HG03175 (cell line): ENCODE measurements around the gene DTNB.

Experiments used
- ATAC-seq: cut with Tn5 transposase; IDR thresholded peaks from one replicate; pipeline ENCODE4 v1.9.1; 2021; ENCODE audit warnings: mild to moderate bottlenecking, moderate library complexity; ENCODE audit not compliant: unreplicated experiment

DTNB gene

GRCh38 chr2:25401307-25402026, 271.9 kb downstream of the DTNB start:
- no peak for ATAC-seq

- no peak for ATAC-seq
Observed at GRCh38 chr2:25400576-25401216, 272.7 kb downstream of the DTNB start.

- ATAC-seq: no peak
Observed at GRCh38 chr2:25400169-25400568, 273.2 kb downstream of the DTNB start.

- no peak for ATAC-seq
Observed at GRCh38 chr2:25398534-25398933, 274.8 kb downstream of the DTNB start.

- no peak for ATAC-seq
Observed at GRCh38 chr2:25397777-25398176, 275.6 kb downstream of the DTNB start.

GRCh38 chr2:25389161-25389560, 284.2 kb downstream of the DTNB start:
- ATAC-seq: no peak

GRCh38 chr2:25388491-25388890, 284.9 kb downstream of the DTNB start:
- peak; percentile 67 for ATAC-seq

- ATAC-seq: no peak
Observed at GRCh38 chr2:25387876-25388449, 285.4 kb downstream of the DTNB start.

GRCh38 chr2:25386971-25387875, 286.2 kb downstream of the DTNB start:
- ATAC-seq: no peak

- no peak for ATAC-seq
Observed at GRCh38 chr2:25385910-25386309, 287.5 kb downstream of the DTNB start.

- ATAC-seq: no peak
Observed at GRCh38 chr2:25383806-25384205, 289.6 kb downstream of the DTNB start.

- no peak for ATAC-seq
Observed at GRCh38 chr2:25381502-25381901, 291.9 kb downstream of the DTNB start.

- no peak for ATAC-seq
Observed at GRCh38 chr2:25380586-25381375, 292.6 kb downstream of the DTNB start.

- no peak for ATAC-seq
Observed at GRCh38 chr2:25380023-25380422, 293.4 kb downstream of the DTNB start.

- ATAC-seq: no peak
Observed at GRCh38 chr2:25379535-25379934, 293.8 kb downstream of the DTNB start.

- no peak for ATAC-seq
Observed at GRCh38 chr2:25378731-25379490, 294.5 kb downstream of the DTNB start.

GRCh38 chr2:25377822-25378421, 295.5 kb downstream of the DTNB start:
- ATAC-seq: no peak

GRCh38 chr2:25376750-25377621, 296.4 kb downstream of the DTNB start:
- ATAC-seq: peak; percentile 97
